Fibroblast of skin of back (primary cell): ENCODE data around the gene CMIP.
"Not testable (repeated sequence)": the region's sequence is repeated elsewhere in the genome, so short reads cannot be mapped to it uniquely, and the experiment has no call there.

ENCODE experiments used
- DNase-seq: peaks from one replicate; pipeline ENCODE4 v3.0.0-alpha.2; 2013

CMIP gene

DNA sequence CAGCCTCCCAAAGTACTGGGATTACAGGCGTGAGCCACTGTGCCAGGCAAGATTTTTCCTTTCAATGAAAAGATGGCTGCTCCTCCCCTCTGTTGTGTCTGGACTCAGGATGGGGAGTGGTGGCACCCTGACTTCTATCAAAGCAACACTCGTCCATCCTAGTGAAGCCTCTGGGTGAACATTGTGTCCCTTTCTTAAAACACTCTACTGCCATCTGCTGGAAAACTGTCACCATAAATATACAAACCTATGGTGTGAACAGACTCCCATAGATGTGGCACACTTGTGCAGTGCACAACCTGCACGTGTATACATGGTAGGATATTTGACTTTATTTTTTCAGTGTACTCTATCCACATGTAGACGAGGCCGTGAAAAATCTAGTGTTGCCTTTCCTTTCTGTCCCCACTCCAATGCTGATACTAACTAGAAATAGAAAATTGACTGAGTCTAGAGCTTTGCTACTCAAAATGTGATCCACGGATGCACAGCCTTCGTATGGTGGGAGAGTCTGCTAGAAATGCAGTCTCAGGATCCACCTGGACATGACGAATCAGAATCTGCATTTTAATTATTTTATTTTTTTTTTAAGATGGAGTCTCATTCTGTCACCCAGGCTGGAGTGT, 278.6 kb downstream of the CMIP start:
- DNase-seq, result peak; percentile 78

GRCh38 chr16:81728435-81728834, 283.8 kb downstream of the CMIP start:
- no peak for DNase-seq

- no peak for DNase-seq
Measured at GRCh38 chr16:81729451-81729850, 284.8 kb downstream of the CMIP start.

GRCh38 chr16:81730090-81731051, 285.8 kb downstream of the CMIP start:
- peak; percentile 77 for DNase-seq

GRCh38 chr16:81731649-81732048, 287.0 kb downstream of the CMIP start:
- no peak for DNase-seq

DNA sequence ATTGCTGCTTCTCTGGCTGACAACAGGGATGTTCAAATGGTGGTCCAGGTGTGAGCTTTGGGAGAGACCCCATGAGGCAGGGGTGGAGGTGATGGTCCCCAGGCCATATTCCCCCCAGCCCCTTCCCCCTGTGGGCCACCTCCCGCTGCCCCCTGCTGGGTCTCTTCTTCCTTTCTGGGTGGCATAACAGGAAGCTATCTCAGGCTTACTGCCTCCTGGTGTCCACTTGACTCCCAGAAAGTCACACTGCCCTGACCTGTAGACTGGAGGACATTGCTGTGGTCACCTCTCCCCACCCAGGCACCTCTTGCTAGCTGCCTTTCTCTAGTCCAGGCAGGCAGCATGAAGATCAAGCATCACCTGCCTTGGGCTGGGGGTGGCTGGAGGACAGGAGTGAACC, 288.1 kb downstream of the CMIP start:
- DNase-seq, result no peak

GRCh38 chr16:81733295-81733694, 288.7 kb downstream of the CMIP start:
- DNase-seq, result no peak

DNA sequence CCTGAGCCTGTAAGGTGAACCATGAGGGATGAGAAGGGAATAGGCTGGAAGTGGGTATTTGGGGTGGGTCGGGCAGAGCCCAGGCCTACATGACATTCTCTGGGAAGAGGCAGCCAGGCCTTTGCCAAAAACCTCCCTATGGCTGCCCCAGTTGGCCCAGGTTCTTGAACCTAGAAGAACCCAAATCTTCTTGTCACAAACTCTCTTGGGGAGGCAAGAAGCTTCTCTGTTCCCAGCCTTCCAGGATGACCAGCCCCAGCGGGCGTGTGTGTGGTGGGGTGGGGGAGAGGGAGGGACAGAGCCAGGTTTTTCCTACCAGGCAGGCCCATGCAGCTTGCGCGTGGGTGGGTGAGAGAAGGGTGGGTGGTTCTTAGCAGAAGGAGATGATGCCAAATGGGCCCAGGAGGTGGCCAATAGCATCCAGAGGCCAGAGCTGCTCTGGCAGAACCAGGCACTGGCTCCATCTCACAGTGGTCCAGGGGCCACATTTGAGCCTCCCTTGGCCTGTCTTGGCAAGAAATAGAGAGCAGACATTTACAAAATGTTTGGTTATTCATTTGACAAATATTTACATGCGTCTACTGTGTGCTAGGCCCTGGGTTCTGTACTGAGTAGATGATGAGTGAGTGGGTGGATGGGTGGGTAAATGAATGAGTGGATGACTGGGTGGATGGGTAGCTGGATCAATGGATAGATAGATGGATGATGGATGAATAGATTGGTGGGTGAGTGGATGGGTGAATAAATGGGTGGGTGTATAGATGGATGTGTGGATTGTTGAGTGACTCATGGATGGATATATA, 290.2 kb downstream of the CMIP start:
- DNase-seq, result no peak

- peak; percentile 64 for DNase-seq
Measured at GRCh38 chr16:81737885-81738536, 293.4 kb downstream of the CMIP start.

DNA sequence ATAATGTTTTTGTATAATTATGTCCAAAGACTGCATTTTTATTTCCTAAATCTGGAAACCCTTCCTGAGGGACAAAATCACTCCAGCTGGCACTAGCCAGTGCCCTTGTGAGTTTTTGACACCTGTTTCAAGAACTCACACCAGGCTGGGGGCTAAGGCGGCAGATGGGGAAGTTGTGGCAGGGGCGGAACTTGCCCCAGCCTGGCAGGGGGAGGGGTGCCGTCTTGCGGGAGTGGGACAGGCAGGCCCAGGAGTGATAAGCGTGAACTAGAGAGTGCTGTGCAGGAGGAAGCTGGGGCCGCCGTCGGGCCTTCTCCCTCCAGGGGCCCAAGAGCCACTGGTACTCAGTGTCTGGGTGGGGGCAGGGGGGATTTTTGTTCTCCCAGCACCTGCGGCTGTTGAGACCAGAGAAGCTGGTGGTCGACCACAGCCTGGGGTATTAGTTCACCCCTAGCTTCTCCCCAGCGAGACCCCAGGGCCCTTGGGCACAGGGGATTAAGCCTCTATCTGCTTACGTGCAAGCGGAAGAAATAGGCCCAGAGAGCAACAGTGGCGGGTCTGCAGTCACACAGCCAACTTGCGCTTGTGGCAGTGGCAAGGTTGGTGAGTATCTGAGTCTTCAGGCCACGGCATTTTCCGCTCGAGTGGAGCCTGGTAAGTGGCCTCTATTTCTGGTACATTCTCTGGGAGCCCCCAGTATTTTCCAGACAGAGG, 294.3 kb downstream of the CMIP start:
- DNase-seq, result no peak

DNA sequence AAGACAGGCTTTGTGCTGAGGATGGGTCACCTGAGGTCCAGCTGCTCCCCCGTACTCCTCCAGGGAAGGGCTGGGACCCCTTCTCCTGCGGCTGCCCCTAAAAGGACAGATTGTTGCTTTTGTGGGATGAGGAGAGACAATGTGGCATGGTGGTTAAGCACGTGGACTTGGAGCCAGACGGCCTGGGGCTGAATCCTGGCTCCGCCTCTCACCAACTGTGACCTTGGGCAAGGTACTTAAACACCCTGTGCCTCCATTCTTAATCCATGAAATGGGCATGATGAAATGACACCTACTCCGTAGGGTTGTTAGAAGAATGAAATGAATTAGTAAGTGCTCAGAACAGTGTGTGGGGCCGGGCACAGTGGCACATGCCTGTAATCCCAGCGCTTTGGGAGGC, 294.9 kb downstream of the CMIP start:
- no peak for DNase-seq

- DNase-seq, result no peak
Measured at GRCh38 chr16:81740169-81740568, 295.6 kb downstream of the CMIP start.

- not testable (repeated sequence) for DNase-seq
Measured at GRCh38 chr16:81741430-81741770, 296.8 kb downstream of the CMIP start.

GRCh38 chr16:81744385-81744784, 299.8 kb downstream of the CMIP start:
- no peak for DNase-seq

- DNase-seq, result no peak
Measured at GRCh38 chr16:81744911-81745310, 300.3 kb downstream of the CMIP start.

- DNase-seq, result peak; percentile 61
Measured at GRCh38 chr16:81745704-81746558, 301.3 kb downstream of the CMIP start.

GRCh38 chr16:81746566-81746965, 302.0 kb downstream of the CMIP start:
- DNase-seq, result no peak

- DNase-seq, result no peak
Measured at GRCh38 chr16:81748476-81749198, 304.0 kb downstream of the CMIP start.

DNA sequence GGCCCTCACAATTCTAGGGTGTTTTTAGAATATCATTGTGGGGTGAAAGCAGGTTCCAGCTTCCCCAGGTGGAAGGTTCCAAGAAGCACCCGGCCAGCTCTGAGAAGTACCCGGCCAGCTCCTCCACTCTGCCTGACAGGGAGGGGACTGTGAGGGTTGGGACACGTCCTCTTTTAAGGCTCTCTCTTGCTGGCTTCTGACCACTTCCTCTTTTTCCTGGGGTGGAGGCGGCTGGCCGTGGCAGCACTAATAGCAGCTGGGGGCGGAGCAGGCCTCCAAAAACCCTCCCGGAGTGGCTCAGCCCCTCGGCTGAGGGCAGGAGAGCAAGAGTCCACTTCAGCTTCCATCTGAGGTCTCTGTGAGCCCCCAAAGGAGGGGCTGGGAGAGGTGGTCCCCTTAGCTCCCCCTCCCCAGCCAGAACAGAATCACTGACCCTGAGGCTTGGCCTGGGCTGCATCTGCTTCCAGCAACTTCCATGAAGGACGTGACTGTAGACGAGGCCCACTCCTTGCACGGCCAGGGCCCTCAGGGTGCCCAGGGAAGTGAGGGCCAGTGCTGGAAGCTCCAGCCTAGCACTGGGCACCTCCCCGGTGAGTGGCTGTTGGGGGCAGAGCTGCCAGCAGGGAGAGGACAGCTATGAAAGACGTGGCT, 307.7 kb downstream of the CMIP start:
- peak; percentile 30 for DNase-seq

- no peak for DNase-seq
Measured at GRCh38 chr16:81752876-81753227, 308.2 kb downstream of the CMIP start.
